HG03039 (cell line): ENCODE results near the gene HYAL3.
"Not testable (repeated sequence)": the region's sequence is repeated elsewhere in the genome, so short reads cannot be mapped to it uniquely, and the experiment has no call there.

ENCODE experiments used
- ATAC-seq: cut with Tn5 transposase; IDR thresholded peaks from one replicate; pipeline ENCODE4 v1.9.1; 2021; ENCODE audit warnings: mild to moderate bottlenecking, moderate library complexity; ENCODE audit not compliant: unreplicated experiment

Gene HYAL3

GRCh38 chr3:50317300-50317699, 18.1 kb upstream of the HYAL3 start:
- no peak for ATAC-seq

GRCh38 chr3:50316657-50317242, 17.5 kb upstream of the HYAL3 start:
- no peak for ATAC-seq

GRCh38 chr3:50314816-50315215, 15.6 kb upstream of the HYAL3 start:
- no peak for ATAC-seq

- no peak for ATAC-seq
These were observed 15.1 kb upstream of the HYAL3 start for GRCh38 chr3:50314342-50314741.

- ATAC-seq = not testable (repeated sequence)
These were observed 12.8 kb upstream of the HYAL3 start for GRCh38 chr3:50312041-50312440.

- no peak for ATAC-seq
These were observed 5.4 kb upstream of the HYAL3 start for GRCh38 chr3:50304601-50305000.

GRCh38 chr3:50303013-50303815, 4.0 kb upstream of the HYAL3 start, which contains the start of gene HYAL1:
Gene HYAL1 (minus strand): TSS chr3:50303574. CDS start chr3:50302956, 618 bp downstream.
- no peak for ATAC-seq

GRCh38 chr3:50302095-50303012, 3.1 kb upstream of the HYAL3 start:
- no peak for ATAC-seq

- no peak for ATAC-seq
These were observed 1.6 kb upstream of the HYAL3 start for GRCh38 chr3:50300681-50301254.

GRCh38 chr3:50299929-50300680, 900 bp upstream of the HYAL3 start:
- ATAC-seq = no peak

GRCh38 chr3:50299638-50299928, 378 bp upstream of the HYAL3 start:
- no peak for ATAC-seq

- no peak for ATAC-seq
These were observed 1.1 kb downstream of the HYAL3 start for GRCh38 chr3:50297896-50298725.

- no peak for ATAC-seq
These were observed 1.8 kb downstream of the HYAL3 start for GRCh38 chr3:50297384-50297775.

- ATAC-seq = no peak
These were observed 2.4 kb downstream of the HYAL3 start for GRCh38 chr3:50296721-50297383.

GRCh38 chr3:50295553-50296431, 3.4 kb downstream of the HYAL3 start:
- ATAC-seq = no peak

- ATAC-seq = no peak
These were observed 4.5 kb downstream of the HYAL3 start for GRCh38 chr3:50294492-50295403.

GRCh38 chr3:50294089-50294488, 5.1 kb downstream of the HYAL3 start:
- ATAC-seq = no peak
